HepG2 (cell line): Measurements from ENCODE around the gene ACBD6. TPM values are rescaled to one million over a fixed set of nuclear protein-coding genes. Genes with fewer than 3 reads are reported as not detected.

Experiments
- ATAC-seq: fragments of 200-7000 bp; cut with Tn5 transposase; 3 replicates; pipeline ENCODE4 v1.9.1; 2020; ENCODE audit warnings: mild to moderate bottlenecking, moderate library complexity
- BruUV-seq: library from RNA; stranded (reverse); fragments of 400-500 nt; replicated peaks from 2 replicates; lab custom pipeline; 2021; lab: Mats Ljungman, UMichigan
- CTCF ChIA-PET: fragments of 300-600 bp; formaldehyde crosslinking; extraction: SDS; loops from one replicate; lab custom pipeline; 2021; ENCODE audit warnings: low total read pairs, inconsistent platforms, low intra/inter-chr PET ratio; lab: Yijun Ruan, JAX
- POLR2A ChIA-PET: fragments of 350-600 bp; sonication (Branson Sonifier 250); formaldehyde crosslinking; loops from one replicate; lab custom pipeline; 2020; ENCODE audit warnings: antibody characterized with exemption, inconsistent platforms; lab: Yijun Ruan, JAX
- DNase-seq: peaks from one replicate; pipeline ENCODE4 v3.0.0-alpha.2; 2015; ENCODE audit warnings: low spot score
- FAIRE-seq: peaks from 3 replicates; lab custom pipeline; 2011; peaks lifted over from hg19 to GRCh38; lab: Jason Lieb, UNC
- H2AFZ ChIP-seq: one replicate; pipeline ENCODE4 v1.6.1; 2011; ENCODE audit warnings: low read length, inconsistent platforms
- H3K27ac ChIP-seq: fragments of 300-600 bp; 3 replicates; pipeline ENCODE4 v1.8.0; 2011; ENCODE audit warnings: mixed run types, mild to moderate bottlenecking, mixed read lengths, low read length, inconsistent platforms; ENCODE audit not compliant: insufficient read depth; ENCODE audit errors: extremely low read length
- H3K27me3 ChIP-seq, 2 experiments: fragments of 200-600 bp in 1 of 2; 2 replicates in 1 of 2; 3 replicates in 1 of 2; pipeline versions ENCODE4 v1.6.0 to v1.8.0; 2011; ENCODE audit warnings: low read length in 2 of 2, mild to moderate bottlenecking in 2 of 2, moderate library complexity in 2 of 2, inconsistent platforms in 1 of 2; ENCODE audit not compliant: insufficient read depth in 2 of 2, control insufficient read depth in 1 of 2
- H3K36me3 ChIP-seq, 2 experiments: fragments of 200-600 bp in 1 of 2; replicated peaks in 1 of 2; 2 replicates in 1 of 2; 3 replicates in 1 of 2; pipeline versions ENCODE4 v1.5.1 to v1.8.0; 2011; ENCODE audit warnings: low read length in 2 of 2, inconsistent platforms in 1 of 2; ENCODE audit not compliant: insufficient read depth in 2 of 2, control insufficient read depth in 1 of 2
- H3K4me1 ChIP-seq: 2 replicates; pipeline ENCODE4 v1.5.1; 2012; ENCODE audit warnings: low read length, inconsistent platforms; ENCODE audit not compliant: insufficient read depth
- H3K4me2 ChIP-seq: 2 replicates; pipeline ENCODE4 v1.6.0; 2011; ENCODE audit warnings: low read depth, low read length, inconsistent platforms
- H3K4me3 ChIP-seq, 3 experiments: fragments of 200-600 bp in 1 of 3; sonication (generic), shearing (Covaris generic) in 1 of 3; replicated peaks in 1 of 3; 2 replicates each; pipeline ENCODE4 v1.5.1; 2011 to 2016; ENCODE audit warnings: low read length in 3 of 3, inconsistent platforms in 2 of 3, low read depth in 2 of 3, mild to moderate bottlenecking in 2 of 3, control low read depth in 1 of 3, mixed read lengths in 1 of 3; ENCODE audit not compliant: insufficient read depth in 1 of 3
- H3K79me2 ChIP-seq: one replicate; pipeline ENCODE4 v1.6.1; 2011; ENCODE audit warnings: low read length, inconsistent platforms; ENCODE audit not compliant: insufficient read depth
- H3K9ac ChIP-seq: 2 replicates; pipeline ENCODE4 v1.6.0; 2011; ENCODE audit warnings: mild to moderate bottlenecking, low read depth, low read length, inconsistent platforms; ENCODE audit not compliant: insufficient read depth
- H3K9me3 ChIP-seq: 2 replicates; pipeline ENCODE4 v1.5.1; 2012; ENCODE audit warnings: mild to moderate bottlenecking, low read length
- H4K20me1 ChIP-seq: 2 replicates; pipeline ENCODE4 v1.6.0; 2011; ENCODE audit warnings: inconsistent platforms, mild to moderate bottlenecking, low read length, moderate library complexity; ENCODE audit not compliant: insufficient read depth
- CBX5 ChIP-seq: sonication (generic); formaldehyde crosslinking; IDR thresholded peaks from 2 replicates; pipeline ENCODE4 v1.4.0; 2020; ENCODE audit warnings: missing genetic modification reagents, borderline replicate concordance
- CREM ChIP-seq, 2 experiments: sonication (generic) in 1 of 2; formaldehyde crosslinking in 1 of 2; IDR thresholded peaks; 2 replicates each; pipeline versions ENCODE4 v1.4.0 to v1.6.1; 2016 to 2020; ENCODE audit warnings: antibody characterized with exemption in 1 of 2, mild to moderate bottlenecking in 1 of 2, missing genetic modification reagents in 1 of 2
- DMAP1 ChIP-seq: IDR thresholded peaks from 2 replicates; pipeline ENCODE4 v1.6.1; 2016
- EHMT2 ChIP-seq: fragments of 200-600 bp; sonication (generic); IDR thresholded peaks from 2 replicates; pipeline ENCODE4 v1.7.0; 2017; ENCODE audit warnings: antibody characterized with exemption, low read depth, low read length, borderline replicate concordance
- EP300 ChIP-seq, 3 experiments: sonication (generic) in 1 of 3; formaldehyde crosslinking in 1 of 3; IDR thresholded peaks; 2 replicates each; pipeline versions ENCODE4 v1.5.1 to v1.6.1; 2011 to 2020; ENCODE audit warnings: low read depth in 2 of 3, low read length in 2 of 3, borderline replicate concordance in 1 of 3, improper control_type of control experiment in 1 of 3, mild to moderate bottlenecking in 1 of 3, missing genetic modification reagents in 1 of 3, moderate library complexity in 1 of 3
- FOSL2 ChIP-seq: sonication (generic); formaldehyde crosslinking; IDR thresholded peaks from 2 replicates; pipeline ENCODE4 v1.4.0; 2020; ENCODE audit warnings: missing genetic modification reagents
- HMG20A ChIP-seq: IDR thresholded peaks from 2 replicates; pipeline ENCODE4 v1.6.1; 2016; ENCODE audit warnings: borderline replicate concordance
- KDM6A ChIP-seq: IDR thresholded peaks from 2 replicates; pipeline ENCODE4 v1.6.1; 2016; ENCODE audit warnings: low read depth
- MAX ChIP-seq: IDR thresholded peaks from 2 replicates; pipeline ENCODE4 v1.6.1; 2012; ENCODE audit warnings: inconsistent platforms
- NCOA1 ChIP-seq: sonication (generic); formaldehyde crosslinking; IDR thresholded peaks from 2 replicates; pipeline ENCODE4 v1.9.0; 2021; ENCODE audit warnings: missing genetic modification reagents
- NFE2L2 ChIP-seq: fragments of 150-350 bp; IDR thresholded peaks from 2 replicates; pipeline ENCODE4 v1.6.1; 2014; ENCODE audit warnings: low read length
- NFYC ChIP-seq: IDR thresholded peaks from 2 replicates; pipeline ENCODE4 v1.6.1; 2016; ENCODE audit warnings: missing genetic modification reagents, missing compliant biosample characterization
- NPAS2 ChIP-seq: sonication (generic); formaldehyde crosslinking; IDR thresholded peaks from 2 replicates; pipeline ENCODE4 v1.8.0; 2022; ENCODE audit warnings: mild to moderate bottlenecking, missing genetic modification reagents, borderline replicate concordance
- NR2C2 ChIP-seq: sonication (generic); formaldehyde crosslinking; IDR thresholded peaks from 2 replicates; pipeline ENCODE4 v1.4.0; 2020; ENCODE audit warnings: missing genetic modification reagents, mild to moderate bottlenecking, moderate library complexity, borderline replicate concordance
- NR2F1 ChIP-seq, 2 experiments: fragments of 450-650 bp in 1 of 2; formaldehyde crosslinking in 1 of 2; IDR thresholded peaks; 2 replicates each; pipeline versions ENCODE4 v1.5.0 to v1.6.1; 2016 to 2020; ENCODE audit warnings: mild to moderate bottlenecking in 1 of 2, missing compliant biosample characterization in 1 of 2, missing genetic modification reagents in 1 of 2, moderate library complexity in 1 of 2
- NR2F2 ChIP-seq: IDR thresholded peaks from 2 replicates; pipeline ENCODE4 v1.6.1; 2012; ENCODE audit warnings: low read depth, inconsistent platforms, borderline replicate concordance
- PHF5A ChIP-seq: IDR thresholded peaks from one replicate; pipeline ENCODE4 v1.6.1; 2018; ENCODE audit warnings: low read depth, missing genetic modification reagents; ENCODE audit not compliant: unreplicated experiment
- RXRA ChIP-seq: sonication (generic); formaldehyde crosslinking; IDR thresholded peaks from 2 replicates; pipeline ENCODE4 v1.5.1; 2020; ENCODE audit warnings: missing genetic modification reagents
- SALL1 ChIP-seq: sonication (generic); formaldehyde crosslinking; IDR thresholded peaks from 2 replicates; pipeline ENCODE4 v1.8.0; 2022; ENCODE audit warnings: mild to moderate bottlenecking, missing genetic modification reagents
- SOX13 ChIP-seq, 3 experiments: fragments of 450-650 bp in 1 of 3; sonication (generic) in 1 of 3; formaldehyde crosslinking in 1 of 3; IDR thresholded peaks in 2 of 3; conservative IDR thresholded peaks in 1 of 3; 2 replicates each; pipeline versions ENCODE4 v1.5.0 to v1.6.1; 2016 to 2020; ENCODE audit warnings: antibody characterized with exemption in 1 of 3, mild to moderate bottlenecking in 1 of 3, missing compliant biosample characterization in 1 of 3, missing genetic modification reagents in 1 of 3, moderate library complexity in 1 of 3
- U2AF2 ChIP-seq: fragments of 200-400 bp; formaldehyde crosslinking; IDR thresholded peaks from 2 replicates; pipeline ENCODE4 v1.6.1; 2017; ENCODE audit warnings: low read depth, mild to moderate bottlenecking, low read length
- ZFP36L2 ChIP-seq: sonication (generic); formaldehyde crosslinking; IDR thresholded peaks from 2 replicates; pipeline ENCODE4 v1.4.0; 2020; ENCODE audit warnings: missing genetic modification reagents
- ZNF460 ChIP-seq: sonication (generic); formaldehyde crosslinking; IDR thresholded peaks from 2 replicates; pipeline ENCODE4 v1.5.1; 2020; ENCODE audit warnings: missing genetic modification reagents, mild to moderate bottlenecking, borderline replicate concordance
- ZNF598 ChIP-seq: sonication (generic); formaldehyde crosslinking; IDR thresholded peaks from 2 replicates; pipeline ENCODE4 v1.5.1; 2020; ENCODE audit warnings: mild to moderate bottlenecking, missing genetic modification reagents, borderline replicate concordance
- ZNF792 ChIP-seq: IDR thresholded peaks from 2 replicates; pipeline ENCODE4 v1.6.1; 2016
- WGBS: methylation state at CpG from one replicate; pipeline ENCODE4 v1.1.6; 2017; ENCODE audit warnings: low lambda C conversion rate; 5-methylcytosine and 5-hydroxymethylcytosine counted together
- in situ Hi-C: cut with HindIII; loops from 2 replicates; pipeline ENCODE4 v1.10.0; 2017; ENCODE audit warnings: low pct_unique_long_range_greater_than_20kb; ENCODE audit not compliant: extremely low pct_ligation_motif_present
- intact Hi-C: fragments of 100-400 bp; cut with micrococcal nuclease; formaldehyde crosslinking; loops from one replicate; pipeline ENCODE4 v1.10.0; 2022; ENCODE audit not compliant: unreplicated experiment
- polyA plus RNA-seq, 8 experiments: library from polyadenylated mRNA; depleted of rRNA in 3 of 8; stranded (reverse) in 7 of 8; unstranded in 1 of 8; fragments of >200 nt; fragmentation: Illumina TruSeq in 4 of 8; extraction: Trizol in 4 of 8; gene quantifications; 2 replicates each; pipeline versions ENCODE4 v1.2.1 to v1.2.3, GENCODE V29; 2011 to 2016; ENCODE audit warnings: low read depth in 4 of 8, missing spikeins in 1 of 8, mixed read lengths in 1 of 8; ENCODE audit not compliant: insufficient read depth in 1 of 8
- total RNA-seq, 5 experiments: library from RNA; depleted of rRNA; stranded (reverse); fragments of >200 nt; fragmentation: Illumina TruSeq; extraction: Trizol; gene quantifications; 2 replicates each; pipeline ENCODE4 v1.2.3, GENCODE V29; 2016; ENCODE audit warnings: low read depth in 1 of 5

The ACBD6 gene
- total and polyA plus RNA-seq, 2 of the 13 experiments (the other 11 are each of a cell fraction or from before 2014, with no cell fraction given): 33.5 to 47.2 TPM

DNA sequence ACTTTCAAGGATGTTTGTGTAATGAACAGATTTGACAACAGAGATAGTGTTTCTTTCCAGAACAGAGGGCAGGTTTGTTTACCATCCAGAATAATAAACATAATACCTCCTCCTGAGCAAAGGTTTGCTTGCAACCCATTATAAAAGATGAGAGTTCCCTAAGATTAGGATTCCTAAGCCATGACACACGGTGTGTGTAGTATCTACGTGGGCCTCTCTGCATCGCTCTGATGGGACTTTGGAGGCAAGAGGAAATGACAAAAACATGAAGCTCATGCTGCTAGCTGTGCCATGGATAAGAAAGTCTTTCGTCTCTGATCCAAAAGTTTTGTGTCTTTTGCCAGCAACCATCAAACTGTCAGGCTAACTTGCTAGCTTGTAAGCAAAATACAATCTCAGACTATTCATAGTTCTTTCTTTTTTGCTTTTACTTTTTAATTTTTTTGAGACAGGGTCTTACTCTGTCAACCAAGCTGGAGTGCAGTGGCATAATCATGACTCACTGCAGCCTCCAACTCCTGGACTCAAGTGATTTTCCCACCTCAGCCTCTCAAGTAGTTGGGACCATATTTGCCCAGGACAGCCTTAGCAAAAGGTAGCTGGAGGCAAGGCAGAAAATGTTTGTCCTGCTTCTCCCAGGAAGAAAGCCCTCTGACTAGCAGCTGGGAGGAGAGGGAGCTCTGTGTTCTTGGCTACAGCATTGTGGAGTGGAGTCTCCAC lies 191.2 kb downstream of the ACBD6 start (continued):
- no peak for TF ChIP-seq NPAS2
- no peak for TF ChIP-seq EHMT2
- TF ChIP-seq, all 625 proteins: peak for 2

DNA sequence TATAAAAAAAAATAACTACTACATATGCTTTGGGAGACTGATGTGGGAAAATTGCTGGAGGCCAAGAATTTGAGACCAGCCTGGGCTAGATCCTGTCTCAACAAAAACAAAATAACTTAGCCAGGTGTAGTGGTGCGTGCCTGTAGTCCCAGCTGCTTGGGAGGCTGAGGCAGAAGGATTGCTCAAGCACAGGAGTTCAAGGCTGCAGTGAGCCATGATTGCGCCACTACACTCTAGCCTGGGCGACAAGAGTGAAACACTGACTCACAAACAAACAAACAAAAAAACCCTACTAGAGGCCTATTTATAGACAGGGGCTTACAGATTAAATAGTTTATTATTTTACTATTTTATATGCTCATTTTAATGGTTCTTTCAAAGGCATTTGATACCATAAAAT lies 192.3 kb downstream of the ACBD6 start:
- no TSS peak for BruUV-seq
- Histone ChIP-seq H3K27me3 (no peaks in the 10 kb centered on the region), H3K4me3 (no peak overlapping the region), H3K79me2 (no peaks in the 10 kb centered on the region), H3K27ac (peak overlapping the region; percentile 49), H4K20me1 (no peaks in the 10 kb centered on the region), H3K4me2 (no peak overlapping the region), H2AFZ (no peak overlapping the region), H3K4me1 (peaks cover 37% of the 10 kb centered on the region), H3K36me3 (peaks cover 3 to 6% of the 10 kb centered on the region in 2 experiments; a peak in 2 of 5 replicates), H3K9ac (no peak overlapping the region), H3K9me3 (no peaks in the 10 kb centered on the region)
- intact Hi-C loops (no loop called here), in situ Hi-C loops (no loop called here)
- FAIRE-seq (no peak), DNase-seq (peak; percentile 52), ATAC-seq (peak; percentile 56)
- ChIA-PET POLR2A (no interaction called here), CTCF (no interaction called here)
- WGBS: 74% methylated on average over 3 of the region's 3 CpGs
- TF ChIP-seq RXRA (CRISPR knock-in tag) (peak; percentile 27; the same call in 1 of the 2 replicates), NR2F2 (no peak), EP300 (IDR thresholded peaks at IDR 0.05; ENCODE audit: low read depth in 2 of 2, low read length in 2 of 2) (peak in 1 of 2 experiments; percentile 28; a peak in 1 of 4 replicates), EP300 (CRISPR knock-in tag; IDR thresholded peaks at IDR 0.05; ENCODE audit: borderline replicate concordance) (no peak), NR2F1 (CRISPR knock-in tag; IDR thresholded peaks at IDR 0.05) (0 out of 4 replicates have a peak, but pooled peaks of 1 of the 2 experiments have one; percentile 26), HMG20A (CRISPR knock-in tag) (peak; percentile 18; the same call in 1 of the 2 replicates), FOSL2 (CRISPR knock-in tag) (peak; percentile 92), PHF5A (CRISPR knock-in tag) (no peak), CREM (IDR thresholded peaks at IDR 0.05) (0 out of 2 replicates have a peak, but pooled peaks have one; percentile 11), CREM (CRISPR knock-in tag; IDR thresholded peaks at IDR 0.05) (no peak), U2AF2 (no peak), NR2C2 (CRISPR knock-in tag) (peak; percentile 66), MAX (no peak), ZNF792 (CRISPR knock-in tag) (no peak), DMAP1 (CRISPR knock-in tag) (no peak), NFYC (CRISPR knock-in tag) (no peak), ZFP36L2 (CRISPR knock-in tag) (no peak), NFE2L2 (no peak), ZNF598 (no peak), KDM6A (no peak), NCOA1 (CRISPR knock-in tag) (no peak), SOX13 (IDR thresholded peaks at IDR 0.05) (no peak), SOX13 (CRISPR knock-in tag; conservative IDR thresholded peaks at IDR 0.05 in 1 of 2, IDR thresholded peaks at IDR 0.05 in 1 of 2) (0 out of 4 replicates have a peak, but pooled peaks of 1 of the 2 experiments have one; percentile 12), SALL1 (CRISPR knock-in tag) (peak; percentile 45; the same call in 1 of the 2 replicates), CBX5 (CRISPR knock-in tag) (peak; percentile 54; the same call in 1 of the 2 replicates), ZNF460 (CRISPR knock-in tag) (peak; percentile 89)
